GM12801 (cell line): Measurements from ENCODE around the gene RHAG.

Experiments used
- CTCF ChIP-seq: IDR thresholded peaks from one replicate; pipeline ENCODE4 v1.5.1; 2011; ENCODE audit warnings: control low read depth; ENCODE audit not compliant: insufficient read length; ENCODE audit errors: extremely low read depth

The RHAG gene

DNA sequence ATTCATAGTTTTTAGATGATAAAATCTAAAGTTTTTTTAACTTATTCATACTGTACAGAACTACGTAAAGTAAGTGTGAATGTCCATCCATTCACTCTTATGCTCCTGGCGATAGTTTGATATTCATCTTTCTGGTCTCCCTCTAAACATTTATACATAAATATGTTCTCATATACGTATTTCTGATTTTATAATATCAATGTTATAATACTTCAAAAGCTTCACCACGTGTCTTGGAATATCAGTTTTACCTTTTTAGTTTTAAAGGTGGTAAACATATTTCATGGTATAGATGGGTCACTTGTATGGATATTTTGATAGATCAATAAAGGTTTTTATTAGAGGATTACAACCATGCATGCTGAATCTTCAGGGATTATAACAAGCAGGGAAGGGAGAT lies 10.3 kb upstream of the RHAG start:
- TF ChIP-seq CTCF = no peak

GRCh38 chr6:49646130-49646824 lies 9.6 kb upstream of the RHAG start:
- no peak for TF ChIP-seq CTCF

- no peak for TF ChIP-seq CTCF
Measured at GRCh38 chr6:49645139-49645538, 8.5 kb upstream of the RHAG start.

GRCh38 chr6:49639177-49639817 lies 2.7 kb upstream of the RHAG start:
- no peak for TF ChIP-seq CTCF

- no peak for TF ChIP-seq CTCF
Measured at GRCh38 chr6:49637350-49637731, 702 bp upstream of the RHAG start.

- no peak for TF ChIP-seq CTCF
Measured at GRCh38 chr6:49635978-49636712, 494 bp downstream of the RHAG start.

- TF ChIP-seq CTCF = no peak
Measured at GRCh38 chr6:49635480-49635879, 1.2 kb downstream of the RHAG start.
